ENCODE results near the gene TTC34. TPM values are rescaled to one million over a fixed set of nuclear protein-coding genes. Genes with fewer than 3 reads are reported as not detected.
A peak's percentile ranks its signal among the peaks of the same experiment; 100 is the strongest.
"Not testable (repeated sequence)": the region's sequence is repeated elsewhere in the genome, so short reads cannot be mapped to it uniquely, and the experiment has no call there.

The TTC34 gene
- total and polyA plus RNA-seq, 7 donors = 0.01 to 0.15 (median 0.04) TPM

DNA sequence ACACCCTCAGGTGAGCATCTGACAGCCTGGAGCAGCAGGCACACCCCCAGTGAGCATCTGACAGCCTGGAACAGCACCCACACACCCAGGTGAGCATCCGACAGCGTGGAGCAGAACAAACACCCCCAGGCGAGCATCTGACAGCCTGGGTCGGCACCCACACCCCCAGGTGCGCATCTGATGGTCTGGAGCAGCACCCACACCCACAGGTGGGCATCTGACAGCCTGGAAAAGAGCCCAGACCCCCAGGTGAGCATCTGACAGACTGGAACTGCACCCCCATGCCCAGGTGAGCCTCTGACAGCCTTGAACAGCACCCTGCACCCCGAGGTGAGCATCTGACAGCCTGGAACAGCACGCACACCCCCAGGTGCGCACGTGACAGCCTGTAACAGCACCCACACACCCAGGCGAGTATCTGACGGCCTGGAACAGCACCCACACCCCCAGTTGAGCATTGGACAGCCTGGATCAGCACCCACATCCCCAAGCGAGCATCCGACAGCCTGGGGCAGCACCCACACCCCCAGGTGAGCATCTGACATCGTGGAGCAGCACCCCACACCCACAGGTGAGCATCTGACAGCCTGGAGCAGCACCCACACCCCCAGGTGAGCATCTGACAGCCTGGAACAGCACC lies 51.3 kb downstream of the TTC34 start:
- H3K27ac ChIP-seq; H3K9me3 ChIP-seq; H3K4me3 ChIP-seq; intact Hi-C loops (cut with DNase I); ATAC-seq; DNase-seq; H3K27me3 ChIP-seq (ENCODE audit: insufficient read depth in 3 of 3, low read length in 2 of 3); H3K36me3 ChIP-seq (ENCODE audit: insufficient read depth in 1 of 2, low read depth in 1 of 2); H3K4me1 ChIP-seq: not testable (repeated sequence)
- WGBS, 3 donors = 48 to 56% (median 50%) methylated on average over 13 to 14 of the region's 14 CpGs

DNA sequence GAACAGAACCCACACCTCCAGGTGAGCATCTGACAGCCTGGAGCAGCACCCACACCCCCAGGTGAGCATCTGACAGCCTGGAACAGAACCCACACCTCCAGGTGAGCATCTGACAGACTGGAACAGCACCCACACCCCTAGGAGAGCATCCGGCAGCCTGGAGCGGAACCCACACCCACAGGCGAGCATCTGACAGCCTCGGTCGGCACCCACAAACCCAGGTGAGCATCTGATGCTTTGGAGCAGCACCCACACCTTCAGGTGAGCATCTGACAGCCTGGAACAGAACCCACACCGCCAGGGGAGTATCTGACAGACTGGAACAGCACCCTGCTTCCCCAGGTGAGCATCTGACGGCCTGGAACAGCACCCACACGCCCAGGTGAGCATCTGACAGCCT lies 52.9 kb downstream of the TTC34 start:
- ATAC-seq; DNase-seq; H3K9me3 ChIP-seq; H3K27me3 ChIP-seq (ENCODE audit: insufficient read depth in 3 of 3, low read length in 2 of 3); H3K27ac ChIP-seq; H3K36me3 ChIP-seq (ENCODE audit: insufficient read depth in 1 of 2, low read depth in 1 of 2); H3K4me1 ChIP-seq; H3K4me3 ChIP-seq; intact Hi-C loops (cut with DNase I): not testable (repeated sequence)
- WGBS, 3 donors = 48 to 65% (median 61%) methylated on average over 6 to 7 of the region's 8 CpGs

DNA sequence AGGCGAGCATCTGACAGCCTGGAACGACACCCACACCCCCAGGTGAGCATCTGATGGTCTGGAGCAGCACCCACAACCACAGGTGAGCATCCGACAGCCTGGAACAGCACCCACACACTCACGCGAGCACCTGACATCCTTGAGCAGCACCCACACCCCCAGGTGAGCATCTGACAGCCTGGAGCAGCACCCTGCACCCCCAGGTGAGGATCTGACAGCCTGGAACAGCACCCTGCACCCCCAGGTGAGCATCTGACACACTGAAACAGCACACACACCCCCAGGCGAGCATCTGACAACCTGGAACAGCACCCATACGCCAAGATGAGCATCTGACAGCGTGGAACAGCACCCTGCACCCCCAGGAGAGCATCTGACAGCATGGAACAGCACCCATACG lies 106.7 kb downstream of the TTC34 start:
- ATAC-seq; H3K4me1 ChIP-seq; intact Hi-C loops (cut with DNase I); H3K27ac ChIP-seq; H3K27me3 ChIP-seq (ENCODE audit: insufficient read depth in 3 of 3, low read length in 2 of 3); H3K36me3 ChIP-seq (ENCODE audit: insufficient read depth in 1 of 2, low read depth in 1 of 2); H3K9me3 ChIP-seq; DNase-seq; H3K4me3 ChIP-seq: not testable (repeated sequence)
- 28 to 60% (median 37%) methylated on average over 4 to 5 of the region's 9 CpGs for WGBS, 3 donors

DNA sequence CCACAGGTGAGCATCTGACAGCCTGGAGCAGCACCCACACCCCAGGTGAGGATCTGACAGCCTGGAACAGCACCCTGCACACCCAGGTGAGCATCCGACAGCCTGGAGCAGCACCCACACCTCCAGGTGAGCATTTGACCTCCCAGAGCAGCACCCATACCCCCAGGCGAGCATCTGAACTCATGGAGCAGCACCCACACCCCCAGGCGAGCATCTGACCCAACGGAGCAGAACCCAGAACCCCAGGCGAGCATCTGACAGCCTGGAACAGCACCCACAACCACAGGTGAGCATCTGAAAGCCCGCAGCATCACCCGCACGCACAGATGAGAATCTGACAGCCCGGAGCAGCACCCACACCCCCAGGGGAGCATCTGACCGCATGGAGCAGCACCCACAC lies 111.3 kb downstream of the TTC34 start:
- H3K4me1 ChIP-seq; H3K4me3 ChIP-seq; H3K27me3 ChIP-seq (ENCODE audit: insufficient read depth in 3 of 3, low read length in 2 of 3); ATAC-seq; H3K9me3 ChIP-seq; DNase-seq; intact Hi-C loops (cut with DNase I); H3K27ac ChIP-seq; H3K36me3 ChIP-seq (ENCODE audit: insufficient read depth in 1 of 2, low read depth in 1 of 2): not testable (repeated sequence)
- WGBS, 3 donors = 41 to 42% methylated on average over 4 to 5 of the region's 10 CpGs; no CpG with 5 or more reads in 1 of the 3 donors

DNA sequence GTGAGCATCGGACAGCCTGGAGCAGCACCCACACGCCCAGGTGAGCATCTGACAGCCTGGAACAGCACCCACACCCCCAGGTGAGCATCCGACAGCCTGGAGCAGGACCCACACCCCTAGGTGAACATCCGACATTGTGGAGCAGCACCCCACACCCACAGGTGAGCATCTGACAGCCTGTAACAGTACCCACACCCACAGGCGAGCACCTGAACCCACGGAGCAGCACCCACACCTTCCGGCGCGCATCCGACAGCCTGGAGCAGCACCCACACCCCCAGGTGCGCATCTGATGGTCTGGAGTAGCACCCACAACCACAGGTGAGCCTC lies 113.2 kb downstream of the TTC34 start:
- H3K4me1 ChIP-seq; intact Hi-C loops (cut with DNase I); ATAC-seq; H3K4me3 ChIP-seq; H3K36me3 ChIP-seq (ENCODE audit: insufficient read depth in 1 of 2, low read depth in 1 of 2); H3K9me3 ChIP-seq; H3K27me3 ChIP-seq (ENCODE audit: insufficient read depth in 3 of 3, low read length in 2 of 3); H3K27ac ChIP-seq; DNase-seq: not testable (repeated sequence)
- 51 to 59% (median 53%) methylated on average over 9 to 11 of the region's 11 CpGs for WGBS, 3 donors

DNA sequence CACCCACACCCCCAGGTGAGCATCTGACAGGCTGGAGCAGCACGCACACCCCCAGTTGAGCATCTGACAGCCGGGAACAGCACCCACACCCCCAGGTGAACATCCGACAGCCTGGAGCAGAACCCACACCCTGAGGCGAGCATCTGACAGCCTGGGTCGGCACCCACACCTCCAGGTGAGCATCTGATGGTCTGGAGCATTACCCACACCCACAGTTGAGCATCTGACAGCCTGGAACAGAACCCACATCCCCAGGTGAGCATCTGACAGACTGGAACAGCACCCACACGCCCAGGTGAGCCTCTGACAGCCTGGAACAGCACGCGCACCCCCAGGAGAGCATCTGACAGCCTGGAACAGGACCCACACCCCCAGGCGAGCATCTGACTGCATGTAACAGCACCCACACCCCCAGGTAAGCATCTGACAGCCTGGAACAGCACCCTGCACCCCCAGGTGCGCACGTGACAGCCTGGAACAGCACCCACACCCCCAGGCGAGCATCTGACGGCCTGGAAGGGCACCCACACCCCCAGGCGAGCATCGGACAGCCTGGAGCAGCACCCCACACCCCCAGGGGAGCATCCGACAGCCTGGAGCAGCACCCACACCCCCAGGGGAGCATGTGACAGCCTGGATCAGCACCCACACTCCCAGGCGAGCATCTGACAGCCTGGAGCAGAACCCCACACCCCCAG lies 113.7 kb downstream of the TTC34 start:
- H3K36me3 ChIP-seq (ENCODE audit: insufficient read depth in 1 of 2, low read depth in 1 of 2); H3K4me1 ChIP-seq; H3K27me3 ChIP-seq (ENCODE audit: insufficient read depth in 3 of 3, low read length in 2 of 3); H3K9me3 ChIP-seq; intact Hi-C loops (cut with DNase I); H3K4me3 ChIP-seq; ATAC-seq; H3K27ac ChIP-seq: not testable (repeated sequence)
- peak in 1 of 2 donors; percentile 62 for DNase-seq
- WGBS, 3 donors = 43 to 53% (median 46%) methylated on average over 11 to 16 of the region's 17 CpGs

DNA sequence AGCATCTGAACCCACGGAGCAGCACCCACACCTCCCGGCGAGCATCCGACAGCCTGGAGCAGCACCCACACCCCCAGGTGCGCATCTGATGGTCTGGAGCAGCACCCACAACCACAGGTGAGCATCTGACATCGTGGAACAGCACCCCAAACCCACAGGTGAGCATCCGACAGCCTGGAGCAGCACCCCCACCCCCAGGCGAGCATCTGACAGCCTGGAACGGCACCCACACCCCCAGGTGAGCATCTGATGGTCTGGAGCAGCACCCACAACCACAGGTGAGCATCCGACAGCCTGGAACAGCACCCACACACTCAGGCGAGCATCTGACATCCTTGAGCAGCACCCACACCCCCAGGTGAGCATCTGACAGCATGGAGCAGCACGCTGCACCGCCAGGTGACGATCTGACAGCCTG lies 114.3 kb downstream of the TTC34 start:
- H3K4me1 ChIP-seq; H3K4me3 ChIP-seq; H3K9me3 ChIP-seq; H3K36me3 ChIP-seq (ENCODE audit: insufficient read depth in 1 of 2, low read depth in 1 of 2); ATAC-seq; H3K27ac ChIP-seq; intact Hi-C loops (cut with DNase I); H3K27me3 ChIP-seq (ENCODE audit: insufficient read depth in 3 of 3, low read length in 2 of 3): not testable (repeated sequence)
- 49 to 62% (median 59%) methylated on average over 14 of the region's 14 CpGs for WGBS, 3 donors
- peak in 1 of 2 donors; percentile 39 for DNase-seq

DNA sequence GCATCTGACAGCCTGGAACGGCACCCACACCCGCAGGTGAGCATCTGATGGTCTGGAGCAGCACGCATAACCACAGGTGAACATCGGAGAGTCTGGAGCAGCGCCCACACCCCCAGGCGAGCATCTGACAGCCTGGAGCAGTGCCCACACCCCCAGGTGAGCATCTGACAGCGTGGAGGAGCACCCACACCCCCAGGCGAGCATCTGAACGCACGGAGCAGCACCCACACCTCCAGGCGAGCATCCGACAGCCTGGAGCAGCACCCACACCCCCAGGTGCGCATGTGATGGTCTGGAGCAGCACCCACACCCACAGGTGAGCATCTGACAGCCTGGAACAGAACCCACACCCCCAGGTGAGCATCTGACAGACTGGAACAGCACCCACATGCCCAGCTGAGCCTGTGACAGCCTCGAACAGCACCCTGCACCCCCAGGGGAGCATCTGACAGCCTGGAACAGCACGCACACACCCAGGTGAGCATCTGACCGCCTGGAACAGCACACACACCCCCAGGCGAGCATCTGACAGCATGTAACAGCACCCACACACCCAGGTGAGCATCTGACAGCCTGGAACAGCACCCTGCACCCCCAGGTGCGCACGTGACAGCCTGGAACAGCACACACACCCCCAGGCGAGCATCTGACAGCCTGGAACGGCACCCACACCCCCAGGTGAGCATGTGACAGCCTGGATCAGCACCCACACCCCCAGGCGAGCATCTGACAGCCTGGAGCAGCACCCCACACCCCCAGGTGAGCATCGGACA lies 115.2 kb downstream of the TTC34 start:
- H3K27ac ChIP-seq; DNase-seq; H3K4me1 ChIP-seq; H3K9me3 ChIP-seq; H3K4me3 ChIP-seq; H3K27me3 ChIP-seq (ENCODE audit: insufficient read depth in 3 of 3, low read length in 2 of 3); ATAC-seq; intact Hi-C loops (cut with DNase I); H3K36me3 ChIP-seq (ENCODE audit: insufficient read depth in 1 of 2, low read depth in 1 of 2): not testable (repeated sequence)
- 35 to 44% (median 43%) methylated on average over 15 to 21 of the region's 23 CpGs for WGBS, 3 donors

DNA sequence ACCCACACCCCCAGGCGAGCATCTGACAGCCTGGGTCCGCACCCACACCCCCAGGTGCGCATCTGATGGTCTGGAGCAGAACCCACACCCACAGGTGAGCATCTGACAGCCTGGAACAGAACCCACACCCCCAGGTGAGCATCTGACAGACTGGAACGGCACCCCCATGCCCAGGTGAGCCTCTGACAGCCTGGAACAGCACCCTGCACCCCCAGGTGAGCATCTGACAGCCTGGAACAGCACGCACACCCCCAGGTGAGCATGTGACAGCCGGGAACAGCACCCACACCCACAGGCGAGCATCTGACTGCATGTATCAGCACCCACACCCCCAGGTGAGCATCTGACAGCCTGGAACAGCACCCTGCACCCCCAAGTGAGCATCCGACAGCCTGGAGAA lies 115.8 kb downstream of the TTC34 start:
- H3K36me3 ChIP-seq (ENCODE audit: insufficient read depth in 1 of 2, low read depth in 1 of 2); DNase-seq; ATAC-seq; intact Hi-C loops (cut with DNase I); H3K4me1 ChIP-seq; H3K27ac ChIP-seq; H3K9me3 ChIP-seq; H3K4me3 ChIP-seq; H3K27me3 ChIP-seq (ENCODE audit: insufficient read depth in 3 of 3, low read length in 2 of 3): not testable (repeated sequence)
- 22 to 34% (median 32%) methylated on average over 3 to 5 of the region's 8 CpGs for WGBS, 3 donors

DNA sequence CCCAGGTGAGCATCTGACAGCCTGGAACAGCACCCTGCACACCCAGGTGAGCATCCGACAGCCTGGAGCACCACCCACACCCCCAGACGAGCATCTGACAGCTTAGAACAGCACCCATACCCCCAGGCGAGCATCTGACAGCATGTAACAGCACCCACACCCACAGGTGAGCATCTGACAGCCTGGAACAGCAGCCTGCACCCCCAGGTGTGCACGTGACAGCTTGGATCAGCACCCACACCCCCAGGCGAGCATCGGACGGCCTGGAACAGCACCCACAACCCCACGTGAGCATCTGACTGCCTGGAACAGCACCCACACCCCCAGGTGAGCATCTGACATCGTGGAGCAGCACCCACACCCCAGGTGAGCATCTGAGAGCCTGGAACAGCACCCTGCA lies 116.6 kb downstream of the TTC34 start:
- H3K36me3 ChIP-seq (ENCODE audit: insufficient read depth in 1 of 2, low read depth in 1 of 2); H3K9me3 ChIP-seq; ATAC-seq; H3K4me1 ChIP-seq; DNase-seq; H3K27me3 ChIP-seq (ENCODE audit: insufficient read depth in 3 of 3, low read length in 2 of 3); intact Hi-C loops (cut with DNase I); H3K27ac ChIP-seq; H3K4me3 ChIP-seq: not testable (repeated sequence)
- WGBS, 3 donors = 29 to 39% (median 39%) methylated on average over 9 of the region's 9 CpGs

DNA sequence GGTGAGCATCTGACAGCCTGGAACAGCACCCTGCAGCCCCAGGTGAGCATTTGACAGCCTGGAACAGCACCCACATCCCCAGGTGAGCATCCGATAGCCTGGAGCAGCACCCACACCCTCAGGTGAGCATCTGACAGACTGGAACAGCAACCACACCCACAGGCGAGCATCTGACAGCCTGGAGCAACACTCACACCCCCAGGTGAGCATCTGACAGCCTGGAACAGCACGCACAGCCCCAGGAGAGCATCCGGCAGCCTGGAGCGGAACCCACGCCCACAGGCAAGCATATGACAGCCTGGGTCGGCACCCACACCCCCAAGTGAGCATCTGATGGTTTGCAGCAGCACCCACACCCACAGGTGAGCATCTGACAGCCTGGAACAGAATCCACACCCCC lies 117.5 kb downstream of the TTC34 start:
- H3K9me3 ChIP-seq; H3K4me3 ChIP-seq; H3K27ac ChIP-seq; H3K27me3 ChIP-seq (ENCODE audit: insufficient read depth in 3 of 3, low read length in 2 of 3); H3K4me1 ChIP-seq; intact Hi-C loops (cut with DNase I); ATAC-seq; H3K36me3 ChIP-seq (ENCODE audit: insufficient read depth in 1 of 2, low read depth in 1 of 2): not testable (repeated sequence)
- DNase-seq = peak in 1 of 2 donors; percentile 51
- WGBS, 3 donors = 56 to 57% (median 56%) methylated on average over 7 of the region's 7 CpGs
